ENCODE data around the gene OMD.

DNA sequence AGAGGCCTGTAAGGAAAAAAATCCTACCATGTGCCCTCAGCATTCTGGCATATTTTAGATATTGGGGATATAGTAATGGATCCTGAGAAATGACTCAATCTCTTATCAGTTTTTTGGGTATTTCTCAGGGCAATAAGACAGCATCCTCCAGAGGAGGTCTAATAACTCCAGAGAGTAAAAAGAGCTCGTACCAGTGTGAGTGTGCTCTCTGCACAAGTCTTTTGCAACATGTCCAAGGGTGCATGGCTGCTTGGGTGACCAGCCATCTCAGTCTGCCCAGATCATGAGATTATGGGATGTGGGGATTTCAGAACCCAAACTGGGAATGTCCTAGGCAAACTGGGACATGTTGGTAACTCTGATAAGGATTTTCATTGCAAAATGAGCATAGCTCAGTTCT, 42.8 kb upstream of the OMD start:
- no peak for TF ChIP-seq POLR2AphosphoS5 (IDR thresholded peaks at IDR 0.05)
- TF ChIP-seq, protein P1, sequence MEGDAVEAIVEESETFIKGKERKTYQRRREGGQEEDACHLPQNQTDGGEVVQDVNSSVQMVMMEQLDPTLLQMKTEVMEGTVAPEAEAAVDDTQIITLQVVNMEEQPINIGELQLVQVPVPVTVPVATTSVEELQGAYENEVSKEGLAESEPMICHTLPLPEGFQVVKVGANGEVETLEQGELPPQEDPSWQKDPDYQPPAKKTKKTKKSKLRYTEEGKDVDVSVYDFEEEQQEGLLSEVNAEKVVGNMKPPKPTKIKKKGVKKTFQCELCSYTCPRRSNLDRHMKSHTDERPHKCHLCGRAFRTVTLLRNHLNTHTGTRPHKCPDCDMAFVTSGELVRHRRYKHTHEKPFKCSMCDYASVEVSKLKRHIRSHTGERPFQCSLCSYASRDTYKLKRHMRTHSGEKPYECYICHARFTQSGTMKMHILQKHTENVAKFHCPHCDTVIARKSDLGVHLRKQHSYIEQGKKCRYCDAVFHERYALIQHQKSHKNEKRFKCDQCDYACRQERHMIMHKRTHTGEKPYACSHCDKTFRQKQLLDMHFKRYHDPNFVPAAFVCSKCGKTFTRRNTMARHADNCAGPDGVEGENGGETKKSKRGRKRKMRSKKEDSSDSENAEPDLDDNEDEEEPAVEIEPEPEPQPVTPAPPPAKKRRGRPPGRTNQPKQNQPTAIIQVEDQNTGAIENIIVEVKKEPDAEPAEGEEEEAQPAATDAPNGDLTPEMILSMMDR (IDR thresholded peaks at IDR 0.05) = no peak

Data from prostate gland (tissue), 2 donors.